HG03159 (cell line): Measurements from ENCODE around the gene CD7.

ENCODE experiments used
- ATAC-seq: cut with Tn5 transposase; IDR thresholded peaks from one replicate; pipeline ENCODE4 v1.9.1; 2021; ENCODE audit warnings: mild to moderate bottlenecking, moderate library complexity; ENCODE audit not compliant: unreplicated experiment

The CD7 gene

GRCh38 chr17:82282239-82283207, 34.9 kb downstream of the CD7 start:
- no peak for ATAC-seq

GRCh38 chr17:82281502-82282238, 35.7 kb downstream of the CD7 start:
- no peak for ATAC-seq

GRCh38 chr17:82281076-82281475, 36.3 kb downstream of the CD7 start:
- no peak for ATAC-seq

GRCh38 chr17:82280537-82280936, 36.9 kb downstream of the CD7 start:
- no peak for ATAC-seq

GRCh38 chr17:82278786-82279391, 38.5 kb downstream of the CD7 start:
- ATAC-seq: no peak

GRCh38 chr17:82278308-82278707, 39.1 kb downstream of the CD7 start:
- ATAC-seq: no peak

GRCh38 chr17:82277851-82278250, 39.6 kb downstream of the CD7 start:
- no peak for ATAC-seq

- ATAC-seq: no peak
Measured at GRCh38 chr17:82276938-82277337, 40.5 kb downstream of the CD7 start.

GRCh38 chr17:82275326-82275725, 42.1 kb downstream of the CD7 start:
- no peak for ATAC-seq

- no peak for ATAC-seq
Measured at GRCh38 chr17:82274134-82275020, 43.0 kb downstream of the CD7 start.

- ATAC-seq: peak; percentile 77
Measured at GRCh38 chr17:82273327-82274133, 43.9 kb downstream of the CD7 start, which contains the start of gene CSNK1D. Gene CSNK1D (minus strand): TSS chr17:82273700. CDS start chr17:82273381, 319 bp downstream.

GRCh38 chr17:82272495-82273326, 44.7 kb downstream of the CD7 start:
- ATAC-seq: peak; percentile 19

- no peak for ATAC-seq
Measured at GRCh38 chr17:82271401-82271800, 46.0 kb downstream of the CD7 start.

GRCh38 chr17:82270651-82271050, 46.8 kb downstream of the CD7 start:
- no peak for ATAC-seq

GRCh38 chr17:82269882-82270500, 47.4 kb downstream of the CD7 start:
- no peak for ATAC-seq

- ATAC-seq: no peak
Measured at GRCh38 chr17:82269138-82269881, 48.1 kb downstream of the CD7 start.

- no peak for ATAC-seq
Measured at GRCh38 chr17:82267575-82268379, 49.6 kb downstream of the CD7 start.
